ENCODE measurements around the gene DNAH17.

DNAH17 gene

GRCh38 chr17:78493450-78493849 lies 83.7 kb downstream of the DNAH17 start:
- ChIA-PET POLR2A (no interaction called here), CTCF (interaction anchor here (0.6 to 4.4 kb wide), 4 partner anchors 71 to 512 kb away, joined by 3 to 32 read pairs (median 4); no protein-coding TSS in a partner anchor)
- no peaks in the 10 kb centered on the region for H3K9me3 ChIP-seq (ENCODE audit: control insufficient read depth, insufficient read depth, low read depth, low read length)
- no peaks in the 10 kb centered on the region for H3K36me3 ChIP-seq (ENCODE audit: control insufficient read depth in 2 of 2, insufficient read depth in 1 of 2, low read length in 2 of 2)
- TF ChIP-seq ZNF280C (tag by site-specific recombination; IDR thresholded peaks at IDR 0.05) (no peak), ZNF837 (tag by site-specific recombination; IDR thresholded peaks at IDR 0.05) (no peak), REST (tag by site-specific recombination; IDR thresholded peaks at IDR 0.05) (no peak), ZNF138 (tag by site-specific recombination; IDR thresholded peaks at IDR 0.05; ENCODE audit: borderline replicate concordance) (no peak), ZNF426 (tag by site-specific recombination; IDR thresholded peaks at IDR 0.05) (no peak), ZBTB48 (tag by site-specific recombination; IDR thresholded peaks at IDR 0.05) (0 out of 2 replicates have a peak, but pooled peaks have one; percentile 20), GFI1B (tag by site-specific recombination; IDR thresholded peaks at IDR 0.05) (no peak), ZNF302 (tag by site-specific recombination; IDR thresholded peaks at IDR 0.05; ENCODE audit: low read depth) (no peak)
- H3K4me3 ChIP-seq (ENCODE audit: low read depth, low read length): no peak overlapping the region
- H3K4me1 ChIP-seq (ENCODE audit: control insufficient read depth, insufficient read depth, low read length): no peaks in the 10 kb centered on the region
- H3K27ac ChIP-seq (ENCODE audit: extremely low read depth, low read depth, low read length): no peak overlapping the region

- no peak for TF ChIP-seq ZNF23 (tag by site-specific recombination; IDR thresholded peaks at IDR 0.05; ENCODE audit: borderline replicate concordance)
- TF ChIP-seq ZNF391 (tag by site-specific recombination; IDR thresholded peaks at IDR 0.05; ENCODE audit: borderline replicate concordance, low read depth): no peak
- TF ChIP-seq ZNF843 (tag by site-specific recombination; IDR thresholded peaks at IDR 0.05): no peak
- no peak for TF ChIP-seq ZNF747 (tag by site-specific recombination; IDR thresholded peaks at IDR 0.05)
- TF ChIP-seq ZNF776 (tag by site-specific recombination; IDR thresholded peaks at IDR 0.05; ENCODE audit: borderline replicate concordance): no peak
- no peak for TF ChIP-seq ZSCAN18 (tag by site-specific recombination; IDR thresholded peaks at IDR 0.05)
- TF ChIP-seq ZNF785 (tag by site-specific recombination; IDR thresholded peaks at IDR 0.05): no peak
- TF ChIP-seq ZNF48 (tag by site-specific recombination; IDR thresholded peaks at IDR 0.05): no peak
- ChIA-PET POLR2A (interaction anchor here (0.6 kb wide), 1 partner anchor 301 kb away, joined by 5 read pairs; no protein-coding TSS in a partner anchor), CTCF (interaction anchor here (4.4 kb wide), 1 partner anchor 216 kb away, joined by 32 read pairs; no protein-coding TSS in a partner anchor)
- H3K27ac ChIP-seq (ENCODE audit: extremely low read depth, low read depth, low read length): no peak overlapping the region
- no peaks in the 10 kb centered on the region for H3K36me3 ChIP-seq (ENCODE audit: control insufficient read depth in 2 of 2, insufficient read depth in 1 of 2, low read length in 2 of 2)
- H3K4me1 ChIP-seq (ENCODE audit: control insufficient read depth, insufficient read depth, low read length): no peaks in the 10 kb centered on the region
- no peaks in the 10 kb centered on the region for H3K9me3 ChIP-seq (ENCODE audit: control insufficient read depth, insufficient read depth, low read depth, low read length)
- H3K4me3 ChIP-seq (ENCODE audit: low read depth, low read length): no peak overlapping the region
Measured at GRCh38 chr17:78492116-78492799, 84.9 kb downstream of the DNAH17 start.

Measured in HEK293 (cell line).